Spinal cord (tissue), 10 donors: ENCODE measurements around the gene CD101. TPM values are rescaled to one million over a fixed set of nuclear protein-coding genes. Genes with fewer than 3 reads are reported as not detected.

Experiments
- DNase-seq, 6 donors: peaks; one replicate each; pipeline versions ENCODE4 v3.0.0 to v3.0.0-alpha.2; 2013 to 2015; ENCODE audit warnings: low spot score in 6 of 6, low read depth in 4 of 6
- H3K27ac ChIP-seq: one replicate; pipeline ENCODE4 v1.5.1; 2013; ENCODE audit warnings: low read depth, low read length, control low read depth
- H3K27me3 ChIP-seq: one replicate; pipeline ENCODE4 v1.6.1; 2013; ENCODE audit warnings: low read length; ENCODE audit not compliant: control insufficient read depth, insufficient read depth
- H3K36me3 ChIP-seq: one replicate; pipeline ENCODE4 v1.6.1; 2013; ENCODE audit warnings: low read length; ENCODE audit not compliant: control insufficient read depth, insufficient read depth
- H3K4me1 ChIP-seq: one replicate; pipeline ENCODE4 v1.6.1; 2013; ENCODE audit warnings: low read length; ENCODE audit not compliant: control insufficient read depth, insufficient read depth
- H3K4me3 ChIP-seq: one replicate; pipeline ENCODE4 v1.5.1; 2013; ENCODE audit warnings: low read depth, low read length, control low read depth
- H3K9me3 ChIP-seq: one replicate; pipeline ENCODE4 v1.6.1; 2013; ENCODE audit warnings: low read length; ENCODE audit not compliant: control insufficient read depth, insufficient read depth
- WGBS: methylation state at CpG from one replicate; pipeline ENCODE4 v1.1.5; 2013; ENCODE audit warnings: missing lambda C conversion rate; ENCODE audit not compliant: insufficient coverage; 5-methylcytosine and 5-hydroxymethylcytosine counted together
- polyA plus RNA-seq, 2 donors: library from polyadenylated mRNA; unstranded; fragments of 120-200 nt; gene quantifications; one replicate each; pipeline ENCODE4 v1.2.1, GENCODE V29; 2013; ENCODE audit not compliant: insufficient read length in 2 of 2
- small RNA-seq: library from RNA; depleted of rRNA; stranded (forward); fragments of <200 nt; gene quantifications from one replicate; pipeline ENCODE3, GENCODE V24; 2014; ENCODE audit warnings: low replicate concordance
- total RNA-seq, 2 donors: library from RNA; depleted of rRNA in 1 of 2; stranded (reverse); fragments of 120-200 nt in 1 of 2; fragments of >200 nt in 1 of 2; gene quantifications; one replicate each; pipeline versions ENCODE4 v1.2.3 to v1.2.4, GENCODE V29; 2013 to 2014
- donor health status: healthy.

Gene CD101
- total and polyA plus RNA-seq, 4 donors = 1.4 to 6.5 (median 4.0) TPM

- Histone ChIP-seq H3K27me3 (no peaks in the 10 kb centered on the region), H3K4me1 (no peaks in the 10 kb centered on the region), H3K36me3 (no peaks in the 10 kb centered on the region), H3K9me3 (no peaks in the 10 kb centered on the region), H3K4me3 (no peak overlapping the region), H3K27ac (no peak overlapping the region)
- WGBS = no CpG with 5 or more reads among the region's 2 CpGs
- DNase-seq = no peak
Measured at GRCh38 chr1:117070124-117070523, 68.6 kb downstream of the CD101 start.

- Histone ChIP-seq H3K4me1 (no peaks in the 10 kb centered on the region), H3K9me3 (no peaks in the 10 kb centered on the region), H3K27me3 (no peaks in the 10 kb centered on the region), H3K36me3 (peaks cover 4% of the 10 kb centered on the region), H3K27ac (no peak overlapping the region), H3K4me3 (no peak overlapping the region)
- WGBS = 100% methylated on average over 3 of the region's 5 CpGs
- DNase-seq = no peak
Measured at GRCh38 chr1:117076648-117077047, 75.1 kb downstream of the CD101 start.

GRCh38 chr1:117077267-117077666 lies 75.7 kb downstream of the CD101 start:
- Histone ChIP-seq H3K27ac (no peak overlapping the region), H3K27me3 (no peaks in the 10 kb centered on the region), H3K4me1 (no peaks in the 10 kb centered on the region), H3K4me3 (no peak overlapping the region), H3K9me3 (no peaks in the 10 kb centered on the region), H3K36me3 (peaks cover 7% of the 10 kb centered on the region)
- WGBS = 0% methylated on average over 1 of the region's 3 CpGs
- no peak for DNase-seq

DNA sequence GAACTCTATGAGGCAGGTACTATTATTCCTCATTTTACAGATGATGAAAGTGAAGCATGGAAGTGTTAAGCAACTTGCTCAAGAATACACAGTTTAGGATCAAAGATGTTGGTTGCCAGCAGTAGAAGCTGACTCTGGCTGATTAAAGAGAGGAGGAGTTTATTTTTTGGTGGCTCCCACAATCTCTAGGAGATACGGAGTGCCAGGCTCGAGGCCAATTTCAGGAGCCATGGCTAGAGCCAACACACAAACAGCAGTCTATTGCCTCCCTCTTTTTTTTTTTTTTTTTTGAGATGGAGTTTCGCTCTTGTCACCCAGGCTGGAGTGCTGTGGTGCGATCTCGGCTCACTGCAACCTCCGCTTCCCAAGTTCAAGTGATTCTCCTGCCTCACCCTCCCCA lies 78.2 kb downstream of the CD101 start:
- Histone ChIP-seq H3K27me3 (no peaks in the 10 kb centered on the region), H3K4me3 (no peak overlapping the region), H3K4me1 (no peaks in the 10 kb centered on the region), H3K27ac (no peak overlapping the region), H3K36me3 (peaks cover 7% of the 10 kb centered on the region), H3K9me3 (no peaks in the 10 kb centered on the region)
- WGBS = no CpG with 5 or more reads among the region's 6 CpGs
- no peak for DNase-seq

DNA sequence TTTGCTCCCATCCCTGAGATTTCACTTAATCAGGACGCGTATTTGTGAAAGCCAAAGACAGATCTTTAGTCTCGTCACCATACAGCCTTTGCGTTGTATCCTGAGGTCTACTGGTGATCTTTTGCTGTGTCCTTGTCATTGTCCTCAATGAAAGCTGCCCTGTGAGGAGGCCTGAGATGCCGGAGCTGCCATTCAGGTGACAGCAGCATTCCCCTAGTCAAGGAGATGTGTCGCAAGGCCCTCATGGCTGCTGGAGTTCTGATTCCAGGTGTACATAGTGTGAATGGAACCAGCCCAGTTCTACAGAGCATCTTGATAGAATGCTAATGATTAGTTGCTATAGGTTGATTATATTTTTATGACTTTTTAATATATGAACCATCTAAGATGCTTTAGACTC lies 82.7 kb downstream of the CD101 start:
- H3K9me3 ChIP-seq = no peaks in the 10 kb centered on the region
- no peaks in the 10 kb centered on the region for H3K27me3 ChIP-seq
- no peak overlapping the region for H3K27ac ChIP-seq
- peaks cover 3% of the 10 kb centered on the region for H3K36me3 ChIP-seq
- 78% methylated on average over 6 of the region's 6 CpGs for WGBS
- DNase-seq = no peak
- no peak overlapping the region for H3K4me3 ChIP-seq
- H3K4me1 ChIP-seq = no peaks in the 10 kb centered on the region

Small RNAs within 50 kb of the gene (small RNA-seq; reads per million reads assigned to genes)
- gene RNA5SP55 = not detected

Other genes starting within 250 kb of the CD101 start
- gene CD2, start 247.3 kb upstream of the CD101 start, total RNA-seq = not detected
- not detected for gene CD2, start 247.3 kb upstream of the CD101 start, polyA plus RNA-seq
- gene PTGFRN, start 91.8 kb upstream of the CD101 start, total RNA-seq = 10 to 100 TPM; 64.4 to 83.2 TPM
- 10 to 100 TPM; 47.1 to 75.8 TPM for gene PTGFRN, start 91.8 kb upstream of the CD101 start, polyA plus RNA-seq
- 10 to 100 TPM in 1 of 2 donors, 1 to 10 TPM in 1; 9.8 to 10.7 TPM for gene TTF2, start 58.6 kb downstream of the CD101 start, total RNA-seq
- gene TTF2, start 58.6 kb downstream of the CD101 start, polyA plus RNA-seq = 1 to 10 TPM; 6.8 to 7.2 TPM
- gene TRIM45, start 120.0 kb downstream of the CD101 start, total RNA-seq = 10 to 100 TPM in 1 of 2 donors, 1 to 10 TPM in 1; 6.8 to 12.9 TPM
- gene TRIM45, start 120.0 kb downstream of the CD101 start, polyA plus RNA-seq = 10 to 100 TPM; 11.9 to 16.7 TPM
- gene VTCN1, start 209.2 kb downstream of the CD101 start, total RNA-seq = under 1 TPM; 0.33 to 0.50 TPM
- gene VTCN1, start 209.2 kb downstream of the CD101 start, polyA plus RNA-seq = under 1 TPM; 0.69 to 0.82 TPM